ENCODE data around the gene ABLIM2. TPM values are rescaled to one million over a fixed set of nuclear protein-coding genes. Genes with fewer than 3 reads are reported as not detected.

The ABLIM2 gene
- total and polyA plus RNA-seq, 2 of the 8 experiments (the other 6 are each of a cell fraction or from before 2014, with no cell fraction given), result 2.8 to 3.0 TPM

GRCh38 chr4:8072235-8072968 lies 86.2 kb downstream of the ABLIM2 start:
- no peaks in the 10 kb centered on the region for H3K79me1 ChIP-seq (ENCODE audit: low read depth, low read length)
- H3K23ac ChIP-seq (ENCODE audit: insufficient read length), result no peak overlapping the region
- TF ChIP-seq TEAD4 (IDR thresholded peaks at IDR 0.05; ENCODE audit: low read depth, low read length) (no peak), POLR2A (IDR thresholded peaks at IDR 0.05; ENCODE audit: control extremely low read depth in 1 of 2, low read depth in 2 of 2, low read length in 2 of 2) (no peak), RXRA (IDR thresholded peaks at IDR 0.05; ENCODE audit: insufficient read depth, low read depth, low read length) (no peak), CBX8 (IDR thresholded peaks at IDR 0.05; ENCODE audit: borderline replicate concordance, low read depth, low read length) (no peak), JUN (IDR thresholded peaks at IDR 0.05; ENCODE audit: low read depth, low read length) (no peak), SIN3A (conservative IDR thresholded peaks at IDR 0.05 in 1 of 2, IDR thresholded peaks at IDR 0.05 in 1 of 2; ENCODE audit: low read depth in 1 of 2, low read length in 2 of 2) (no peak), SP4 (IDR thresholded peaks at IDR 0.05; ENCODE audit: low read length) (no peak), NRF1 (IDR thresholded peaks at IDR 0.05; ENCODE audit: low read depth, low read length) (no peak)
- H4K8ac ChIP-seq (ENCODE audit: extremely low read depth, insufficient read depth, low read length), result no peak overlapping the region; the same call in 1 of the 2 replicates
- ChIA-PET CTCF (ENCODE audit: partially characterized antibody) (interaction anchor here (1.0 kb wide), 1 partner anchor 86 kb away, joined by 3 read pairs; no protein-coding TSS in a partner anchor), POLR2A (ENCODE audit: partially characterized antibody) (no interaction called here)
- H2AK5ac ChIP-seq (ENCODE audit: low read depth, low read length), result no peak overlapping the region
- H3K36me3 ChIP-seq (ENCODE audit: control insufficient read depth in 2 of 4, insufficient read depth in 4 of 4, low read length in 3 of 4), result no peaks in the 10 kb centered on the region; a peak in 1 of 8 replicates
- peaks cover 7% of the 10 kb centered on the region for H3K23me2 ChIP-seq (ENCODE audit: low read depth, low read length)
- H3K9ac ChIP-seq (replicated peaks in 1 of 4; ENCODE audit: extremely low read depth in 1 of 4, low read depth in 3 of 4, low read length in 3 of 4), result no peak overlapping the region
- H4K20me1 ChIP-seq (replicated peaks in 1 of 2; ENCODE audit: control insufficient read depth in 1 of 2, insufficient read depth in 2 of 2, low read length in 2 of 2), result peaks cover 0 to 5% of the 10 kb centered on the region in 2 experiments
- no peak overlapping the region for H4K5ac ChIP-seq (ENCODE audit: insufficient read length, low read depth, low read length)
- peak overlapping the region; percentile 60; the same call in 1 of the 2 replicates for H2BK12ac ChIP-seq (ENCODE audit: low read depth, low read length)
- WGBS, 2 experiments (ENCODE audit: extremely low coverage in 1 of 2, insufficient coverage in 1 of 2, insufficient read length in 1 of 2, insufficient replicate concordance in 2 of 2, low coverage in 1 of 2, low lambda C conversion rate in 2 of 2, missing lambda C conversion rate in 1 of 2), result 78% methylated on average over 16 of the region's 20 CpGs; no CpG with 5 or more reads in 1 of the 2 experiments
- peak overlapping the region; percentile 78 for H3K4ac ChIP-seq (replicated peaks; ENCODE audit: insufficient read length, low read depth, low read length)
- peak overlapping the region; percentile 63 for H3K14ac ChIP-seq (ENCODE audit: insufficient read length)
- H3K18ac ChIP-seq (ENCODE audit: extremely low read depth, low read length), result no peak overlapping the region
- 0 out of 2 replicates have a peak overlapping the region, but pooled peaks have one; percentile 39 for H2BK5ac ChIP-seq (ENCODE audit: low read depth, low read length)
- no peak overlapping the region for H3K27ac ChIP-seq (ENCODE audit: low read depth, low read length)
- no peaks in the 10 kb centered on the region for H3K27me3 ChIP-seq (replicated peaks in 1 of 4; ENCODE audit: control insufficient read depth in 3 of 4, extremely low read depth in 1 of 4, insufficient read depth in 3 of 4, low read length in 3 of 4)
- H3K9me3 ChIP-seq (ENCODE audit: insufficient read depth in 2 of 2, low read depth in 1 of 2, low read length in 1 of 2), result no peaks in the 10 kb centered on the region
- DNase-seq (ENCODE audit: low read depth in 1 of 2, low spot score in 2 of 2) (no peak), FAIRE-seq (no peak)
- no peak overlapping the region for H3K4me2 ChIP-seq (ENCODE audit: insufficient read depth in 1 of 2, low read depth in 2 of 2, low read length in 2 of 2)
- H3K79me2 ChIP-seq (ENCODE audit: control insufficient read depth in 1 of 2, insufficient read depth in 2 of 2, low read length in 2 of 2), result no peaks in the 10 kb centered on the region
- H4K91ac ChIP-seq (replicated peaks; ENCODE audit: insufficient read length, low read length), result peak overlapping the region; percentile 11
- no peak overlapping the region for H2BK120ac ChIP-seq (replicated peaks; ENCODE audit: low read depth, low read length)
- no peak overlapping the region for H3K4me3 ChIP-seq (ENCODE audit: extremely low read depth in 1 of 4, insufficient read depth in 2 of 4, low read depth in 3 of 4, low read length in 4 of 4)
- peaks cover 0 to 17% (median 8%) of the 10 kb centered on the region in 4 experiments; a peak in 6 of 7 replicates for H3K4me1 ChIP-seq (replicated peaks in 1 of 4; ENCODE audit: control insufficient read depth in 3 of 4, insufficient read depth in 4 of 4, low read length in 3 of 4)
- no peak overlapping the region for H2BK20ac ChIP-seq (ENCODE audit: low read length)
- no peak overlapping the region for H2BK15ac ChIP-seq (ENCODE audit: low read length)
- H2AFZ ChIP-seq (ENCODE audit: low read length), result no peak overlapping the region
- H3K56ac ChIP-seq (replicated peaks; ENCODE audit: insufficient read length, low read depth, low read length), result no peak overlapping the region

Measured in H1 (cell line).